Stimulated activated CD8-positive, alpha-beta memory T cell treated with anti-CD3 and anti-CD28 coated beads, Interleukin-15, amount 100 ng/mL, for 1 hour (primary cell): ENCODE results near the gene HELZ.
"Not testable (repeated sequence)": the region's sequence is repeated elsewhere in the genome, so short reads cannot be mapped to it uniquely, and the experiment has no call there.

Experiments used
- DNase-seq: peaks from one replicate; pipeline ENCODE4 v3.0.0-alpha.2; 2020; ENCODE audit warnings: low read depth

HELZ gene

GRCh38 chr17:67139784-67140665, 105.0 kb downstream of the HELZ start:
- no peak for DNase-seq

- no peak for DNase-seq
These were observed 105.7 kb downstream of the HELZ start for GRCh38 chr17:67139289-67139688.

- DNase-seq = no peak
These were observed 106.6 kb downstream of the HELZ start for GRCh38 chr17:67138392-67138791.

- DNase-seq = no peak
These were observed 107.1 kb downstream of the HELZ start for GRCh38 chr17:67137860-67138259.

GRCh38 chr17:67137026-67137370, 108.0 kb downstream of the HELZ start:
- DNase-seq = no peak

GRCh38 chr17:67136191-67137025, 108.6 kb downstream of the HELZ start:
- DNase-seq = no peak

GRCh38 chr17:67133161-67133560, 111.8 kb downstream of the HELZ start:
- no peak for DNase-seq

- DNase-seq = no peak
These were observed 112.6 kb downstream of the HELZ start for GRCh38 chr17:67132366-67132765.

- DNase-seq = no peak
These were observed 114.2 kb downstream of the HELZ start for GRCh38 chr17:67130768-67131167.

GRCh38 chr17:67129283-67129682, 115.7 kb downstream of the HELZ start:
- DNase-seq = no peak

GRCh38 chr17:67128700-67129099, 116.3 kb downstream of the HELZ start:
- no peak for DNase-seq

- DNase-seq = no peak
These were observed 117.1 kb downstream of the HELZ start for GRCh38 chr17:67127925-67128324.

GRCh38 chr17:67126983-67127382, 118.0 kb downstream of the HELZ start:
- no peak for DNase-seq

GRCh38 chr17:67126543-67126942, 118.5 kb downstream of the HELZ start:
- DNase-seq = not testable (repeated sequence)

GRCh38 chr17:67125924-67126323, 119.1 kb downstream of the HELZ start:
- DNase-seq = no peak

GRCh38 chr17:67125417-67125816, 119.6 kb downstream of the HELZ start:
- no peak for DNase-seq

- no peak for DNase-seq
These were observed 120.4 kb downstream of the HELZ start for GRCh38 chr17:67124450-67125148.

GRCh38 chr17:67123699-67124098, 121.3 kb downstream of the HELZ start:
- DNase-seq = no peak

- DNase-seq = no peak
These were observed 123.6 kb downstream of the HELZ start for GRCh38 chr17:67121316-67121891.

- DNase-seq = no peak
These were observed 125.9 kb downstream of the HELZ start for GRCh38 chr17:67119102-67119501.

GRCh38 chr17:67116045-67116575, 128.9 kb downstream of the HELZ start:
- no peak for DNase-seq

GRCh38 chr17:67115401-67115800, 129.6 kb downstream of the HELZ start:
- DNase-seq = no peak
